Measurements from ENCODE around the gene NUP62. TPM values are rescaled to one million over a fixed set of nuclear protein-coding genes. Genes with fewer than 3 reads are reported as not detected.
"Not testable (repeated sequence)": the region's sequence is repeated elsewhere in the genome, so short reads cannot be mapped to it uniquely, and the experiment has no call there.

Gene NUP62
- total and polyA plus RNA-seq, 2 experiments from 2014 or later: 43.3 to 71.3 TPM

DNA sequence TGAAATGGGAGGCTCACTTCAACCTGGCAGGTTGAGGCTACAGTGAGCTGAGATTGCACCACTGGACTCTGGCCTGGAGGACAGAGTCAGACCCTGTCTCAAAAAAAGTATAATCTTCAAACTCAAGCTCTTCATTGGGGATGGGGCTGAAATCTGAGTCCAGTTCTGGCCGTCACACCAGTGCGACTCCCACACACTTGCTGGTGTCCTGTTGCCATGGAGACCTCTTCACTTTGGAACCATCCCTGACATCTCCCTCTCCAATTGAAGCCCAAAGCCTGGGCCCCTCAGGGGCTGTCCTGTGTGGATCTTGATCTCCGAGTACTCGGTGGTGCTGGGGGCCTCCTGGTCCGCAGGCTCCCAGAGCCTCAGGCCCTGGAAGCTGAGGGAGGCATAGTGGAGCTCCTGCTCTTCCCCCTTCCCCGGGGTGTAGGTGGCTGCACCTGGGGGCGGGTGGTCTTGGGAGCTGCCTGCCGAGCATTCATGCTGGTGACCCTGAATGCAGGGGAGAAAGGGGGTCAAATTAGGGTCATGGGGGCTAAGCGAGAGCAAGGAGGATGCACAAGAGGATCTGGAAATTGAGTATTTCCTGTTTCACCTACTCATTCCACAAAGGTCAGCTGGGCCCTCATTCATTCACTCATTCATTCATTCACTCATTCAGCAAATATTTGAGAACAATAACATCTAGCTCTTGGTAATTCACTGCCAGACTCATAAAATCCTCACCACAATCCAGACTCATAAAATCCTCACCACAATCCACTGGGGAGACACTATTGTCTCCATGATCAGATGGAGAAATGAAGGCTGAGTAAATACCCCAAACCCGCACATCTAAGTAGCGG is 20.7 kb upstream of the NUP62 start:
- no peaks in the 10 kb centered on the region for H3K36me3 ChIP-seq
- H3K4me3 ChIP-seq: no peak overlapping the region
- H3K4me1 ChIP-seq (ENCODE audit: low read depth): peaks cover 11% of the 10 kb centered on the region
- H3K27me3 ChIP-seq: no peaks in the 10 kb centered on the region
- no peak for DNase-seq (ENCODE audit: low read depth in 1 of 2, low spot score in 1 of 2)
- TF ChIP-seq, protein P1, sequence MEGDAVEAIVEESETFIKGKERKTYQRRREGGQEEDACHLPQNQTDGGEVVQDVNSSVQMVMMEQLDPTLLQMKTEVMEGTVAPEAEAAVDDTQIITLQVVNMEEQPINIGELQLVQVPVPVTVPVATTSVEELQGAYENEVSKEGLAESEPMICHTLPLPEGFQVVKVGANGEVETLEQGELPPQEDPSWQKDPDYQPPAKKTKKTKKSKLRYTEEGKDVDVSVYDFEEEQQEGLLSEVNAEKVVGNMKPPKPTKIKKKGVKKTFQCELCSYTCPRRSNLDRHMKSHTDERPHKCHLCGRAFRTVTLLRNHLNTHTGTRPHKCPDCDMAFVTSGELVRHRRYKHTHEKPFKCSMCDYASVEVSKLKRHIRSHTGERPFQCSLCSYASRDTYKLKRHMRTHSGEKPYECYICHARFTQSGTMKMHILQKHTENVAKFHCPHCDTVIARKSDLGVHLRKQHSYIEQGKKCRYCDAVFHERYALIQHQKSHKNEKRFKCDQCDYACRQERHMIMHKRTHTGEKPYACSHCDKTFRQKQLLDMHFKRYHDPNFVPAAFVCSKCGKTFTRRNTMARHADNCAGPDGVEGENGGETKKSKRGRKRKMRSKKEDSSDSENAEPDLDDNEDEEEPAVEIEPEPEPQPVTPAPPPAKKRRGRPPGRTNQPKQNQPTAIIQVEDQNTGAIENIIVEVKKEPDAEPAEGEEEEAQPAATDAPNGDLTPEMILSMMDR (IDR thresholded peaks at IDR 0.05; ENCODE audit: low read depth, low read length): no peak
- H3K9me3 ChIP-seq (ENCODE audit: low read depth): no peaks in the 10 kb centered on the region
- no peak overlapping the region for H3K27ac ChIP-seq

DNA sequence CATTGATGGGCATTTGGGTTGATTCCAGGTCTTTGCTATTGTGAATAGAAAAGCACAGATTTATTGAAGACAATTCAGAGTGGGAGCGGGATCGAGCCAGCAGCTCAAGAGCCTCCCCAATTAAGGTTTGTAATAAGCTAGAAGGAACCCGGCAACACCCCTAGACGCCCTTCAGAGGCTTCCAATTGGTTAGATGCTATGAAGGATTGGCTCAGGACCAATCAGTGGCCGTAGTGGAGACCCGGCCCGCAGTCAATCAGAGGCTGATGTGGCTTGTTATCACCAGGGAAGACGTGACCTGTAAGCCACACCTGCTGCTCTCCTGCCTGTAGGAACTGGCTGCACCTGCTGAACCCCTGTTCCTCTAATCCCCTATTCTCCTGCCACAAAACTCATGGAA is 17.1 kb upstream of the NUP62 start:
- Histone ChIP-seq H3K9me3 (ENCODE audit: low read depth) (no peaks in the 10 kb centered on the region), H3K36me3 (no peaks in the 10 kb centered on the region), H3K27ac (no peak overlapping the region), H3K4me1 (ENCODE audit: low read depth) (no peaks in the 10 kb centered on the region), H3K27me3 (no peaks in the 10 kb centered on the region), H3K4me3 (no peak overlapping the region)
- no peak for DNase-seq (ENCODE audit: low read depth in 1 of 2, low spot score in 1 of 2)
- TF ChIP-seq, protein P1 (IDR thresholded peaks at IDR 0.05; ENCODE audit: low read depth, low read length): no peak

DNA sequence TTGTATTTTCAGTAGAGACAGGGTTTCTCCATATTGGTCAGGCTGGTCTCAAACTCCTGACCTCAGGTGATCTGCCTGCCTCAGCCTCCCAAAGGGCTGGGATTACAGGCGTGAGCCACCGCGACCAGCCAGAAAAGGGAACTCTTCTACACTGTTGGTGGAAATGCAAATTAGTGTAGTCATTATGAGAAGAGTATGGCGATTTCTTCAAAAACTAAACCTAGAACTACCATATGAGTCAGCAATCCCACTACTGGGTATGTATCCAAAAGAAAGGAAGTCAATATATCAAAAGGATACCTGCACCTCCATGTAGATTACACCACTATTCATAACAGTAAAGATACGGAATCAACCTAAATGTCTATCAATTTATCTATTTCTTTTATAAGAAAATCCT is 15.3 kb upstream of the NUP62 start:
- H3K36me3 ChIP-seq; H3K9me3 ChIP-seq (ENCODE audit: low read depth); H3K27ac ChIP-seq; H3K4me1 ChIP-seq (ENCODE audit: low read depth); DNase-seq (ENCODE audit: low read depth in 1 of 2, low spot score in 1 of 2); H3K27me3 ChIP-seq; H3K4me3 ChIP-seq: not testable (repeated sequence)

DNA sequence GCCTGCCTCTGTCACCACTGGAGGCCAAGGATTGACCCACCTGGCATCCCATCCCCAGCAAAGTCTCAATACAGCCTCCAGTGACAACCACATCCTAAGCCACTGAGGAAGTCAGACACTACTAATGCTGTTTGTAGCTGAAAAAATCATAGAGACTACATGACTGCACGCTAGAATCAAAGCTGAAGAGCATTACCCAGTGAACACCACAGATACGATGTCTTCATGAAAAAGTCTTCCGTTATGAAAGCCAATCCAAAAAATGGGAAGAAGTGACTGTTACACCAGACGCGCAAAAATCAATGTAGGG is 11.1 kb upstream of the NUP62 start:
- no peak overlapping the region for H3K4me3 ChIP-seq
- DNase-seq (ENCODE audit: low read depth in 1 of 2, low spot score in 1 of 2): no peak
- H3K27ac ChIP-seq: no peak overlapping the region
- H3K9me3 ChIP-seq (ENCODE audit: low read depth): no peaks in the 10 kb centered on the region
- TF ChIP-seq, protein P1 (IDR thresholded peaks at IDR 0.05; ENCODE audit: low read depth, low read length): no peak
- no peaks in the 10 kb centered on the region for H3K4me1 ChIP-seq (ENCODE audit: low read depth)
- H3K36me3 ChIP-seq: no peaks in the 10 kb centered on the region
- no peaks in the 10 kb centered on the region for H3K27me3 ChIP-seq

DNA sequence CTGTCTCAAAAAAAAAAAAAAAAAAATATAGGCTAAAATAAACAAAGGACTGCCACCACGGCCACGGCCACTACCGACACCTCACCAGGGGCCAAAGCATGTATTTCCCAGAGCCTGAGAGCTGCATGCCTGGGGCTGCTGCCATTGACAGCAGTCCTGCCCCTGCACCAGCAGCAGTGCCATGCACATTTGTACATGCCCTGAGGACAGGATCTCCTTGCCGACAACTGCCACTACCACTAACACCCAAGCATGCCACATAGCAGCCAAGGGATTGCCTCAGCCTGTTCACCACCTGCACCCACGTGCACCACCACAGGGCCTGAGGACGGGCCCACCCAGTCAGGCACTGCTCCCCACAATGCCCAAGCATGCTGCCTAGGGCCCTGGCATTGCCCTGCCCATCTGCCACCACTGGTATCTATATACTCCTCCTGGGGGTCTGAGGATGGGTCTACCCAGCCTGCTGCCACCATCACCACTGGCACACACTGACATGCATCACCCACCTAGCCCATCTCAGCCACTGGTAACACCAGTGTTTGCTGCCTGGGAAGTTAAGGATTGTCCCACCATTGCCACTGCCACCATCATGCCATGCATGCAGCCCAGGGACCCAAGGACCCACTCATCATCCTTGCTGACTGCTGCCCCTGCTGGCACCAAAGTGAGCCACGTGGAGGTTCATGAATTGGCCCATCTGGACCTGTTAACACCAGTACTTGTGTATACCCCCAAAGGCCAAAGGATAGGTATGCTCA is 10.6 kb upstream of the NUP62 start:
- Histone ChIP-seq H3K4me1 (ENCODE audit: low read depth) (no peaks in the 10 kb centered on the region), H3K36me3 (no peaks in the 10 kb centered on the region), H3K27me3 (no peaks in the 10 kb centered on the region), H3K4me3 (no peak overlapping the region), H3K9me3 (ENCODE audit: low read depth) (no peaks in the 10 kb centered on the region), H3K27ac (no peak overlapping the region)
- no peak for DNase-seq (ENCODE audit: low read depth in 1 of 2, low spot score in 1 of 2)
- TF ChIP-seq, protein P1 (IDR thresholded peaks at IDR 0.05; ENCODE audit: low read depth, low read length): no peak

DNA sequence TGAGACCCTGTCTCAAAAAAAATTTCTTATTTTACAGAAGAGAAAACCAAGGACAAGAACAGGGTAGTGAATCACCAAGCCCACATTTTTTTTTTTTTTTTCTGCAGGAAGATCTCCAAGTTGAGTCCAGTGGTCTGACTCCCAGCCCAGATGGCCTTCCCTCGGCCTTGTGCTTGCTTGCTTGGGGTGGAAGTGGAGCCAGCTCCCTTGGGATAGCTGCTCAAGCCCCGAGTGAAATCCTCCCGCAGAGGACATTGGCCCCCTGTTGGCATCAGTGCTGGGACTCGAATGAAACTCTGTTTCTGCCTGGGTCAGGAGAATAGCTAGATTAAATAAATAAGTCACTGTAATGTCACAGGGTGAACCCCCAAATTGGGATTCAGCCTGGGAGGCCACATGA is 9.4 kb upstream of the NUP62 start:
- no peak for DNase-seq (ENCODE audit: low read depth in 1 of 2, low spot score in 1 of 2)
- no peak overlapping the region for H3K4me3 ChIP-seq

More for the DNA sequence above, 9.4 kb upstream of the NUP62 start:
- TF ChIP-seq, protein P1 (IDR thresholded peaks at IDR 0.05; ENCODE audit: low read depth, low read length): no peak
- Histone ChIP-seq H3K27ac (no peak overlapping the region), H3K36me3 (no peaks in the 10 kb centered on the region), H3K4me1 (ENCODE audit: low read depth) (no peaks in the 10 kb centered on the region), H3K27me3 (no peaks in the 10 kb centered on the region), H3K9me3 (ENCODE audit: low read depth) (no peaks in the 10 kb centered on the region)

All from cardiac muscle cell (in vitro differentiated cells and primary cell).